Ovary (tissue), 9 donors: ENCODE measurements around the gene SF3B3. TPM values are rescaled to one million over a fixed set of nuclear protein-coding genes. Genes with fewer than 3 reads are reported as not detected.

ENCODE experiments used
- DNase-seq, 5 donors: peaks; one replicate each; pipeline ENCODE4 v3.0.0-alpha.2; 2019 to 2020
- H3K27ac ChIP-seq, 2 donors: fragments of 200-600 bp; one replicate each; pipeline versions ENCODE4 v1.5.1 to v1.8.0; 2019 to 2022
- H3K27me3 ChIP-seq: fragments of 200-600 bp; one replicate; pipeline ENCODE4 v1.8.0; 2022
- H3K36me3 ChIP-seq: fragments of 200-600 bp; sonication (generic); one replicate; pipeline ENCODE4 v1.5.1; 2019
- H3K4me1 ChIP-seq: one replicate; pipeline ENCODE4 v1.8.1; 2013; ENCODE audit warnings: mild to moderate bottlenecking, moderate library complexity; ENCODE audit not compliant: insufficient read depth
- H3K4me3 ChIP-seq: fragments of 200-600 bp; sonication (generic); one replicate; pipeline ENCODE4 v1.5.1; 2017
- H3K9me3 ChIP-seq, 2 donors: fragments of 200-600 bp in 1 of 2; sonication (generic) in 1 of 2; one replicate each; pipeline versions ENCODE4 v1.5.1 to v1.8.1; 2013 to 2019; ENCODE audit warnings: mild to moderate bottlenecking in 1 of 2, moderate library complexity in 1 of 2
- EP300 ChIP-seq: sonication (generic); formaldehyde crosslinking; IDR thresholded peaks from one replicate; pipeline ENCODE4 v1.6.1; 2017; ENCODE audit warnings: antibody characterized with exemption
- POLR2A ChIP-seq: fragments of 450-650 bp; IDR thresholded peaks from one replicate; pipeline ENCODE4 v1.6.1; 2017; ENCODE audit warnings: antibody characterized with exemption, mild to moderate bottlenecking, moderate library complexity
- WGBS, 3 donors: extraction: QIAGEN DNeasy Blood & Tissue Kit in 1 of 3; methylation state at CpG; one replicate each; pipeline versions ENCODE4 v1.1.5 to v1.1.7; 2013 to 2017; 5-methylcytosine and 5-hydroxymethylcytosine counted together
- intact Hi-C, 4 donors: fragments of 100-400 bp; cut with DNase I; formaldehyde crosslinking; loops; one replicate each; pipeline versions ENCODE4 v1.11.0 to v1.15.1; 2022 to 2023
- polyA plus RNA-seq, 2 donors: library from polyadenylated mRNA; stranded (reverse); fragments of 200-250 nt in 1 of 2; fragments of 350-450 nt in 1 of 2; fragmentation: Illumina TruSeq in 1 of 2; extraction: RNeasy Lipid Tissue Mini Kit (QIAGEN cat#74804) in 1 of 2; gene quantifications; one replicate each; pipeline ENCODE4 v1.2.3, GENCODE V29; 2013 to 2014
- total RNA-seq, 7 donors: library from RNA; depleted of rRNA in 2 of 7; stranded (reverse); fragments of >200 nt in 2 of 7; fragmentation: NEBNext Ultra II Directional in 3 of 7; extraction: Animal tissue kit (Norgen Biotek cat#: 25700) in 3 of 7; gene quantifications; one replicate each; pipeline versions ENCODE4 v1.1.0 to v1.2.4, GENCODE V29; 2016 to 2023
- TF ChIP-seq, protein P1 (sequence below), 3 donors: fragments of 450-650 bp in 2 of 3; fragments of 200-600 bp in 1 of 3; IDR thresholded peaks; one replicate each; pipeline versions ENCODE4 v1.5.1 to v1.8.0; 2016 to 2022; ENCODE audit warnings: antibody characterized with exemption in 3 of 3, mild to moderate bottlenecking in 1 of 3
- donor health status: DM: no; HTN: no; CAD: no; lungs with moderate emphysema.
- donor health status: DM: no; HTN: no; CAD: no.
- donor health status: Bipolar disorder and iron deficiency.
- donor health status: DM: yes; HTN: yes; CAD: no.
- donor health status: DM: no; HTN: no; CAD: no.
- donor health status: DM: yes; HTN: yes; CAD: no.

The SF3B3 gene
- total and polyA plus RNA-seq, 9 donors = 76.1 to 326 (median 282) TPM

DNA sequence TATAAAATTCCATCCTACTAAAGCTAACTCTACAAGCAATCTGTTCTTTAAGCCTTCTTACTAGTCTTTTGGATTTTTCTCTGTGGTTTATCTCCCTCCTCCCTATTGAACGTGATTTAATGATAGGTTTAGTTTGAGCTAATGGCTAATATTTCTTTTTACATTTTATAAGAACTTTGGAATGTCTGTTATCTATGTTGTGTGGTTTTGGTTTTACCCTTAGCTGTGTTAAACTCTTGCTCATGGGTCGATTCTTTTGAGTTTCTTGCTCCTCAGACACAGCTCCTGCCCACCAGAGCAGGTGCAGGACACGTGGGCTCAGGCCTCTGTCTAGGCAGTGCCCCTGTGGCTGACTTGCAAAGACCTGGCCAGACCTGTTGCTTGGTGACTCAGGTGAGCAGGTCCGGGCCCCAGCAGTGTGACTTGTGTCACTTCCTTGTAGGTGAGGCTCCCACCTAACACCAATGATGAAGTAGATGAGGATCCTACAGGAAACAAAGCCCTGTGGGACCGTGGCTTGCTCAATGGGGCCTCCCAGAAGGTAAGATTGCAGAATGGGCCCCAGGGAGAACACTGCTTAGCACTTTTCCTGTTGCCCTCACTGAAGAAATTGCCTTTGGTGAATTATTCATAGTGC, 45.1 kb downstream of the SF3B3 start:
- WGBS, 3 donors = 55 to 65% (median 63%) methylated on average over 5 of the region's 5 CpGs
- Histone ChIP-seq H3K4me3 (no peak overlapping the region), H3K27me3 (no peaks in the 10 kb centered on the region), H3K36me3 (no peaks in the 10 kb centered on the region), H3K4me1 (peaks cover 5% of the 10 kb centered on the region), H3K27ac (no peak overlapping the region), H3K9me3 (no peaks in the 10 kb centered on the region)
- TF ChIP-seq, protein P1, sequence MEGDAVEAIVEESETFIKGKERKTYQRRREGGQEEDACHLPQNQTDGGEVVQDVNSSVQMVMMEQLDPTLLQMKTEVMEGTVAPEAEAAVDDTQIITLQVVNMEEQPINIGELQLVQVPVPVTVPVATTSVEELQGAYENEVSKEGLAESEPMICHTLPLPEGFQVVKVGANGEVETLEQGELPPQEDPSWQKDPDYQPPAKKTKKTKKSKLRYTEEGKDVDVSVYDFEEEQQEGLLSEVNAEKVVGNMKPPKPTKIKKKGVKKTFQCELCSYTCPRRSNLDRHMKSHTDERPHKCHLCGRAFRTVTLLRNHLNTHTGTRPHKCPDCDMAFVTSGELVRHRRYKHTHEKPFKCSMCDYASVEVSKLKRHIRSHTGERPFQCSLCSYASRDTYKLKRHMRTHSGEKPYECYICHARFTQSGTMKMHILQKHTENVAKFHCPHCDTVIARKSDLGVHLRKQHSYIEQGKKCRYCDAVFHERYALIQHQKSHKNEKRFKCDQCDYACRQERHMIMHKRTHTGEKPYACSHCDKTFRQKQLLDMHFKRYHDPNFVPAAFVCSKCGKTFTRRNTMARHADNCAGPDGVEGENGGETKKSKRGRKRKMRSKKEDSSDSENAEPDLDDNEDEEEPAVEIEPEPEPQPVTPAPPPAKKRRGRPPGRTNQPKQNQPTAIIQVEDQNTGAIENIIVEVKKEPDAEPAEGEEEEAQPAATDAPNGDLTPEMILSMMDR (IDR thresholded peaks at IDR 0.05) = no peak
- TF ChIP-seq EP300 (no peak), POLR2A (no peak)
- DNase-seq = no peak
- intact Hi-C loops = no loop called here

DNA sequence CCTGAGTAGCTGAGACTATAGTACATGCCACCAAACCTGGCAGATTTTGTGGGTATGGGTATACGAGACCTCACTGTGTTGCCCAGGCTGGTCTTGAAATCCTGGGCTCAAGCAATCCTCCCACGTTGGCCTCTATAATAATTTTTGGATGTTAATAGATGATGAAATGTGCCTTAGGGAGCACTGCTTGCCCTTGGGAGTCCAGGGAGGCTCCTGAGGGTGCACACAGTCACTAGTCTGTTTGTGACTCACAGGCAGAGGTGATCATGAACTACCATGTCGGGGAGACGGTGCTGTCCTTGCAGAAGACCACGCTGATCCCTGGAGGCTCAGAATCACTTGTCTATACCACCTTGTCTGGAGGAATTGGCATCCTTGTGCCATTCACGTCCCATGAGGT, 46.1 kb downstream of the SF3B3 start:
- intact Hi-C loops = no loop called here

DNA sequence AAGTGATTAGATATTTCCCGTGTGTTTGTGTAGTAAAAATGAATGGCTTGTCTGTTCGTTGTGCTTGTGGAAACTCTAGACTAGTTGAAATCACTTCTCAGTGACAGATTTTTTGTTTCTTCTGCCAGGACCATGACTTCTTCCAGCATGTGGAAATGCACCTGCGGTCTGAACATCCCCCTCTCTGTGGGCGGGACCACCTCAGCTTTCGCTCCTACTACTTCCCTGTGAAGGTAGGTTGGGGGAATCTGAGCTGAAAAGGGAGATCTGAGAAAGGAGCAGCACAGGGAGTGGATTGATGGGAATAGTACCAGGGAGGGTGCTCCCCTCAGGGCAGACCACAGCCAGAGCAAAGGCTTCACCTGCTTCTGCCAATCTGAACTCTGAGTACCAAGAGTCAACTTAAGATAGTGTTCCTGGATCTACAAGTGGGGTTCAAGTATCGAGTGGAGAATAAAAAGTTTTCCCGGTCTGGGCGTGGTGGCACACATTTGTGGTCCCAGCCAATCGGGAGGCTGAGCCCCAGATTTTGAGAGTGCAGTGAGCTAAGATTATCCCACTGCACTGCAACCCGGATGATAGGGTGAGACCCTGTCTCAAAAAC, 47.5 kb downstream of the SF3B3 start:
- TF ChIP-seq EP300 = no peak
- intact Hi-C loops = no loop called here
- DNase-seq = no peak
- Histone ChIP-seq H3K27ac (no peak overlapping the region), H3K4me1 (peaks cover 5% of the 10 kb centered on the region), H3K36me3 (no peaks in the 10 kb centered on the region), H3K9me3 (no peaks in the 10 kb centered on the region), H3K27me3 (no peaks in the 10 kb centered on the region), H3K4me3 (no peak overlapping the region)
- WGBS, 3 donors = 76 to 84% (median 77%) methylated on average over 10 of the region's 10 CpGs

More for the DNA sequence above, 46.1 kb downstream of the SF3B3 start:
- TF ChIP-seq POLR2A = no peak
- TF ChIP-seq, protein P1 (IDR thresholded peaks at IDR 0.05) = no peak
- TF ChIP-seq EP300 = no peak
- DNase-seq = no peak
- no peaks in the 10 kb centered on the region for H3K27me3 ChIP-seq
- peaks cover 5% of the 10 kb centered on the region for H3K4me1 ChIP-seq
- no peak overlapping the region for H3K27ac ChIP-seq
- no peaks in the 10 kb centered on the region for H3K36me3 ChIP-seq
- WGBS, 3 donors = 88 to 91% (median 90%) methylated on average over 6 of the region's 6 CpGs
- H3K9me3 ChIP-seq = no peaks in the 10 kb centered on the region
- no peak overlapping the region for H3K4me3 ChIP-seq

DNA sequence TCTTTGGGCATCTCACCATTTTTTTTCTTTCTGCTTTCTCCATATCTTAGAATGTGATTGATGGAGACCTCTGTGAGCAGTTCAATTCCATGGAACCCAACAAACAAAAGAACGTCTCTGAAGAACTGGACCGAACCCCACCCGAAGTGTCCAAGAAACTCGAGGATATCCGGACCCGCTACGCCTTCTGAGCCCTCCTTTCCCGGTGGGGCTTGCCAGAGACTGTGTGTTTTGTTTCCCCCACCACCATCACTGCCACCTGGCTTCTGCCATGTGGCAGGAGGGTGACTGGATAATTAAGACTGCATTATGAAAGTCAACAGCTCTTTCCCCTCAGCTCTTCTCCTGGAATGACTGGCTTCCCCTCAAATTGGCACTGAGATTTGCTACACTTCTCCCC, 48.0 kb downstream of the SF3B3 start:
- Histone ChIP-seq H3K4me1 (peaks cover 5% of the 10 kb centered on the region), H3K4me3 (no peak overlapping the region), H3K27ac (no peak overlapping the region), H3K36me3 (no peaks in the 10 kb centered on the region), H3K9me3 (no peaks in the 10 kb centered on the region), H3K27me3 (no peaks in the 10 kb centered on the region)
- TF ChIP-seq, protein P1 (IDR thresholded peaks at IDR 0.05) = no peak
- TF ChIP-seq EP300 (no peak), POLR2A (no peak)
- intact Hi-C loops = no loop called here
- no peak for DNase-seq
- WGBS, 3 donors = 84 to 85% (median 85%) methylated on average over 8 of the region's 8 CpGs
